ENCODE data around the gene PTOV1. TPM values are rescaled to one million over a fixed set of nuclear protein-coding genes. Genes with fewer than 3 reads are reported as not detected.

Gene PTOV1
- total RNA-seq, 2 donors from 2014 or later = 82.7 to 109 TPM

- Mint-ChIP-seq H3K9me3 (no peaks in the 10 kb centered on the region), H3K4me3 (no peak overlapping the region), H3K27me3 (no peaks in the 10 kb centered on the region), H3K36me3 (ENCODE audit: low read depth) (peaks cover 47% of the 10 kb centered on the region), H3K4me1 (no peaks in the 10 kb centered on the region), H3K27ac (no peak overlapping the region)
- no peak for ATAC-seq (replicated peaks)
These were observed 20.2 kb upstream of the PTOV1 start for GRCh38 chr19:49830766-49831165.

GRCh38 chr19:49831592-49831991 lies 19.4 kb upstream of the PTOV1 start:
- Mint-ChIP-seq H3K27me3 (no peaks in the 10 kb centered on the region), H3K36me3 (ENCODE audit: low read depth) (peaks cover 47% of the 10 kb centered on the region), H3K27ac (no peak overlapping the region), H3K4me1 (no peaks in the 10 kb centered on the region), H3K9me3 (no peaks in the 10 kb centered on the region), H3K4me3 (no peak overlapping the region)
- no peak for ATAC-seq (replicated peaks)

GRCh38 chr19:49832556-49832955 lies 18.4 kb upstream of the PTOV1 start:
- H3K9me3 Mint-ChIP-seq = no peaks in the 10 kb centered on the region
- H3K4me1 Mint-ChIP-seq = no peaks in the 10 kb centered on the region
- ATAC-seq (replicated peaks) = no peak
- H3K27me3 Mint-ChIP-seq = no peaks in the 10 kb centered on the region
- no peak overlapping the region for H3K4me3 Mint-ChIP-seq
- peaks cover 49% of the 10 kb centered on the region for H3K36me3 Mint-ChIP-seq (ENCODE audit: low read depth)
- no peak overlapping the region for H3K27ac Mint-ChIP-seq

- Mint-ChIP-seq H3K27ac (no peak overlapping the region), H3K27me3 (no peaks in the 10 kb centered on the region), H3K9me3 (no peaks in the 10 kb centered on the region), H3K36me3 (ENCODE audit: low read depth) (peaks cover 56% of the 10 kb centered on the region), H3K4me1 (peaks cover 3% of the 10 kb centered on the region), H3K4me3 (no peak overlapping the region)
- no peak for ATAC-seq (replicated peaks)
These were observed 17.4 kb upstream of the PTOV1 start for GRCh38 chr19:49833599-49833998.

GRCh38 chr19:49835562-49835961 lies 15.4 kb upstream of the PTOV1 start:
- H3K27ac Mint-ChIP-seq = no peak overlapping the region
- ATAC-seq (replicated peaks) = no peak
- peaks cover 75% of the 10 kb centered on the region for H3K36me3 Mint-ChIP-seq (ENCODE audit: low read depth)
- H3K4me1 Mint-ChIP-seq = peaks cover 5% of the 10 kb centered on the region
- no peak overlapping the region for H3K4me3 Mint-ChIP-seq
- H3K27me3 Mint-ChIP-seq = no peaks in the 10 kb centered on the region
- no peaks in the 10 kb centered on the region for H3K9me3 Mint-ChIP-seq

- Mint-ChIP-seq H3K4me3 (no peak overlapping the region), H3K27ac (no peak overlapping the region), H3K9me3 (no peaks in the 10 kb centered on the region), H3K27me3 (no peaks in the 10 kb centered on the region), H3K4me1 (peaks cover 5% of the 10 kb centered on the region), H3K36me3 (ENCODE audit: low read depth) (peaks cover 74% of the 10 kb centered on the region)
- no peak for ATAC-seq (replicated peaks)
These were observed 14.6 kb upstream of the PTOV1 start for GRCh38 chr19:49836176-49837008.

- Mint-ChIP-seq H3K27ac (no peak overlapping the region), H3K4me1 (peaks cover 5% of the 10 kb centered on the region), H3K9me3 (no peaks in the 10 kb centered on the region), H3K36me3 (ENCODE audit: low read depth) (peaks cover 71% of the 10 kb centered on the region), H3K4me3 (no peak overlapping the region), H3K27me3 (no peaks in the 10 kb centered on the region)
- no peak for ATAC-seq (replicated peaks)
These were observed 14.0 kb upstream of the PTOV1 start for GRCh38 chr19:49837009-49837310.

- peaks cover 5% of the 10 kb centered on the region for H3K4me1 Mint-ChIP-seq
- H3K27me3 Mint-ChIP-seq = no peaks in the 10 kb centered on the region
- no peak for ATAC-seq (replicated peaks)
- H3K9me3 Mint-ChIP-seq = no peaks in the 10 kb centered on the region
- no peak overlapping the region for H3K4me3 Mint-ChIP-seq
- H3K36me3 Mint-ChIP-seq (ENCODE audit: low read depth) = peaks cover 66% of the 10 kb centered on the region
- no peak overlapping the region for H3K27ac Mint-ChIP-seq
These were observed 13.5 kb upstream of the PTOV1 start for GRCh38 chr19:49837425-49837824.

GRCh38 chr19:49838885-49839588 lies 11.9 kb upstream of the PTOV1 start:
- peaks cover 50% of the 10 kb centered on the region for H3K36me3 Mint-ChIP-seq (ENCODE audit: low read depth)
- H3K27me3 Mint-ChIP-seq = no peaks in the 10 kb centered on the region
- no peak for ATAC-seq (replicated peaks)
- H3K9me3 Mint-ChIP-seq = no peaks in the 10 kb centered on the region
- H3K27ac Mint-ChIP-seq = no peak overlapping the region
- peaks cover 5% of the 10 kb centered on the region for H3K4me1 Mint-ChIP-seq
- no peak overlapping the region for H3K4me3 Mint-ChIP-seq

GRCh38 chr19:49839713-49840112 lies 11.2 kb upstream of the PTOV1 start:
- Mint-ChIP-seq H3K9me3 (no peaks in the 10 kb centered on the region), H3K27me3 (no peaks in the 10 kb centered on the region), H3K27ac (no peak overlapping the region), H3K36me3 (ENCODE audit: low read depth) (peaks cover 44% of the 10 kb centered on the region), H3K4me3 (no peak overlapping the region), H3K4me1 (peaks cover 5% of the 10 kb centered on the region)
- no peak for ATAC-seq (replicated peaks)

- H3K9me3 Mint-ChIP-seq = no peaks in the 10 kb centered on the region
- H3K27me3 Mint-ChIP-seq = no peaks in the 10 kb centered on the region
- H3K4me1 Mint-ChIP-seq = peaks cover 5% of the 10 kb centered on the region
- peaks cover 38% of the 10 kb centered on the region for H3K36me3 Mint-ChIP-seq (ENCODE audit: low read depth)
- no peak overlapping the region for H3K4me3 Mint-ChIP-seq
- H3K27ac Mint-ChIP-seq = peak overlapping the region; percentile 39
- ATAC-seq (replicated peaks) = no peak
These were observed 10.6 kb upstream of the PTOV1 start for GRCh38 chr19:49840321-49840720.

- Mint-ChIP-seq H3K27me3 (no peaks in the 10 kb centered on the region), H3K36me3 (ENCODE audit: low read depth) (peaks cover 36% of the 10 kb centered on the region), H3K27ac (peak overlapping the region; percentile 39), H3K4me3 (no peak overlapping the region), H3K4me1 (peaks cover 5% of the 10 kb centered on the region), H3K9me3 (no peaks in the 10 kb centered on the region)
- ATAC-seq (replicated peaks) = no peak
These were observed 10.2 kb upstream of the PTOV1 start for GRCh38 chr19:49840736-49841249.

GRCh38 chr19:49843265-49843664 lies 7.7 kb upstream of the PTOV1 start:
- H3K4me3 Mint-ChIP-seq = no peak overlapping the region
- H3K9me3 Mint-ChIP-seq = no peaks in the 10 kb centered on the region
- no peak for ATAC-seq (replicated peaks)
- H3K4me1 Mint-ChIP-seq = peaks cover 6% of the 10 kb centered on the region
- no peak overlapping the region for H3K27ac Mint-ChIP-seq
- peaks cover 24% of the 10 kb centered on the region for H3K36me3 Mint-ChIP-seq (ENCODE audit: low read depth)
- no peaks in the 10 kb centered on the region for H3K27me3 Mint-ChIP-seq

- no peak for ATAC-seq (replicated peaks)
- H3K36me3 Mint-ChIP-seq (ENCODE audit: low read depth) = peaks cover 12% of the 10 kb centered on the region
- H3K4me1 Mint-ChIP-seq = peaks cover 12% of the 10 kb centered on the region
- no peaks in the 10 kb centered on the region for H3K9me3 Mint-ChIP-seq
- no peak overlapping the region for H3K4me3 Mint-ChIP-seq
- no peak overlapping the region for H3K27ac Mint-ChIP-seq
- H3K27me3 Mint-ChIP-seq = no peaks in the 10 kb centered on the region
These were observed 6.5 kb upstream of the PTOV1 start for GRCh38 chr19:49844138-49845095.
